ENCODE data around the gene PSMD1.
"Not testable (repeated sequence)": the region's sequence is repeated elsewhere in the genome, so short reads cannot be mapped to it uniquely, and the experiment has no call there.

Gene PSMD1

GRCh38 chr2:231188506-231189170, 132.0 kb downstream of the PSMD1 start:
- no peak for DNase-seq

- DNase-seq = no peak
Measured at GRCh38 chr2:231189171-231189530, 132.5 kb downstream of the PSMD1 start.

- DNase-seq = no peak
Measured at GRCh38 chr2:231189571-231190495, 133.2 kb downstream of the PSMD1 start.

- DNase-seq = no peak
Measured at GRCh38 chr2:231190531-231191197, 134.0 kb downstream of the PSMD1 start.

GRCh38 chr2:231191896-231192872, 135.5 kb downstream of the PSMD1 start:
- no peak for DNase-seq

GRCh38 chr2:231193216-231193615, 136.5 kb downstream of the PSMD1 start:
- DNase-seq = no peak

- DNase-seq = no peak
Measured at GRCh38 chr2:231196592-231196991, 139.9 kb downstream of the PSMD1 start.

- not testable (repeated sequence) for DNase-seq
Measured at GRCh38 chr2:231197196-231197595, 140.5 kb downstream of the PSMD1 start.

GRCh38 chr2:231197706-231198290, 141.1 kb downstream of the PSMD1 start:
- DNase-seq = no peak

GRCh38 chr2:231198291-231199173, 141.9 kb downstream of the PSMD1 start, which contains the start of gene ARMC9:
ARMC9 (plus strand) TSS chr2:231198631; CDS start chr2:231206239, 7,608 bp downstream.
- peak; percentile 33 for DNase-seq

GRCh38 chr2:231199219-231199618, 142.6 kb downstream of the PSMD1 start:
- DNase-seq = no peak

GRCh38 chr2:231200805-231201474, 144.3 kb downstream of the PSMD1 start:
- no peak for DNase-seq

- no peak for DNase-seq
Measured at GRCh38 chr2:231201475-231201814, 144.8 kb downstream of the PSMD1 start.

GRCh38 chr2:231203087-231203486, 146.4 kb downstream of the PSMD1 start:
- no peak for DNase-seq

GRCh38 chr2:231204146-231204545, 147.5 kb downstream of the PSMD1 start:
- DNase-seq = no peak

- no peak for DNase-seq
Measured at GRCh38 chr2:231204581-231204980, 147.9 kb downstream of the PSMD1 start.

- DNase-seq = no peak
Measured at GRCh38 chr2:231207734-231208133, 151.1 kb downstream of the PSMD1 start.

GRCh38 chr2:231210782-231211181, 154.1 kb downstream of the PSMD1 start:
- DNase-seq = no peak

- DNase-seq = no peak
Measured at GRCh38 chr2:231211486-231211885, 154.8 kb downstream of the PSMD1 start.

- no peak for DNase-seq
Measured at GRCh38 chr2:231212329-231212845, 155.7 kb downstream of the PSMD1 start.

All from cortex of kidney (tissue), 1 donor.